Smooth muscle cell of the brain vasculature (primary cell): ENCODE measurements around the gene DMD.
A peak's percentile ranks its signal among the peaks of the same experiment; 100 is the strongest.
"Not testable (repeated sequence)": the region's sequence is repeated elsewhere in the genome, so short reads cannot be mapped to it uniquely, and the experiment has no call there.

Experiments
- DNase-seq: peaks from one replicate; pipeline ENCODE4 v3.0.0-alpha.2; 2012; ENCODE audit warnings: low read depth, low spot score

DMD gene

DNA sequence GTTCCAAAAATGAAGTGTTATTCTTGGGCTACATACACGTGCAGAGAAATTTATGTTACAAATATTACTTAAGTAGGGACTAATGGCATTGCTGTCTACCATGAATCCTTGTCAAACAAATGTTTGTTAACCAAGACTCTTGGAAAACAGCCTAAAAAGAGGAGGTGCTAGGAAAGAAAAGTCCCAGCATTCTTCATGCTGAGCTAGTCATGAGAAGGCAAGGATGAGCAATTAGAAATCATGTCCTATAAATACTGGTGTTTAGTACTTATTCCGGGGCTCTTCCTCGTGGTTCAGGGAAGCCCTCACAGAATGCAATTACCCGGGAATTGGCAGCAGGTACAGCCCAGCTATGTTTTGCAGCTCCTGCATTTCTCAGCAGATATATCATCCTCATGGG is 1761.4 kb downstream of the DMD start:
- no peak for DNase-seq

GRCh38 chrX:31449081-31449480 is 1762.3 kb downstream of the DMD start:
- no peak for DNase-seq

DNA sequence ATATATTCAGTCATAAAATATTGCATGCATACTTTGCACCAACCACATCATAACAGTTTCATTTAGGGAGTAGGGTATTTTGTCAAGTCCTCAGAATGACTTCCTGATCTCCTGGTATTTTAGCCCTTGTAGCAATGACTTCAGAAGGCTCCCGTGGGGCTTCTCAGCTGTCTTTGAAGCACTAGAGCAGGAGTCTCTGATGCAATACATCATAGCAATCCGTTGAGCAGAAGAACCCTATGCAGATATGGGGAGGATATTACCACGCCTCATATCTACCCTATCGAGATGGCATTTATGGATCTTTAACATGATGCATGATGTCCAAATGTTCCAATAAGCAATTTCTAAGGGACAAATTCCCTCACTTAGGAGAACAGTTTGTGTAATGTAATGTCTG is 1765.8 kb downstream of the DMD start:
- no peak for DNase-seq

DNA sequence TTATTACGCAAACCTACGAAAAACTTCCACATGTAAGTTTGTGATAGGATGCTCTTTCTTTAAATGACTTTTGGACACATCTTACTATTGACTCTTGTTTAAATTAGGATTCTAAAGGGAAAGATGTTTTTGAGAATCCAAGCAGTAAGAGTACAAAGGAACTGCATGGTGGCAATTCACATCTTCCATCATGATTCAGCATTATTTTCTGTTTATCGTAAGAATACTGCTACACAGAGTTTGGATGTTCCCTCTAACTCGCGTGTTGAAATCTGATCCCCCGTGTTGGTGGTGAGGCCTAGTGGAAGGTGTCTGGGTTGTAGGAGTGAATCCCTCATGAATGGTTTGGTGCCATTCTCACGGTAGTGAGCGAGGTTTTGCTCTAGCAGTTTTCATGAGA is 1767.7 kb downstream of the DMD start:
- DNase-seq: no peak

DNA sequence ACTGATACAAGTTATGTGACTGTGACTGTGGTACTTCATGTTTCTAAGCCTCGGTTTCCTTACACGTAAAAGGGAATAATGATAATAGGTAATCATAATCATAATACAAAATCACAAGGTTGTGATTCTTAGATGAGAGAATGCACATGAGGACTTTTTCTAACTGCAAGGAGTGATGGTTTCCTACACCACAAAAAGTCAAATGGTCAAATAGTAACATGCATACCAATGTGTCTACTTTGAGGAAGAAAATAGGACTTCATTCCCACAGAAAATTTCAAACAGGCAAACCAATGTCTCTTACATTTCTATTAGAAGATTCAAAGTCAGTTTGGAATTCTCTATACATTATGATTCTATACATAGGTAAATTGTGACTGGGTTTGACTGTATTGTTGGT is 1770.8 kb downstream of the DMD start:
- no peak for DNase-seq

DNA sequence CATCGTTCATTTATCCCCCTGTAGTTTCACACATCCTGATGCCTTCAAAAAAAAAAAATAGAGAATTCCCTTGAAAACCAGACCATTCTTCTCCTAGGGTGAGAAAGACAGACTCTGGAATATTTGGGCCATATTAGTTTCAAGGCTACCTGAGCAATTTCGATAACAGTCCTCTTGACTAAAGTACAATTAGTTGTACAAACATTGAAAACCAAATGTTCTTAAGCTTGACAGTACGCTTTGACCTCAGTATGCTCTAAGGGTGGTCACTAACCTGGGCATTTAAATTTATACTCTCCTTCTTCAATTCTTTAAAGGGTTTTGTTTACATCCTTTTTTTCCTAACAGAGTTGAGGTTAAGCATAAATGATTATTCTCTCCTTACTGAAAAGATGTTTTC is 1774.9 kb downstream of the DMD start:
- no peak for DNase-seq

GRCh38 chrX:31435592-31435991 is 1775.8 kb downstream of the DMD start:
- peak; percentile 86 for DNase-seq

- no peak for DNase-seq
Measured at GRCh38 chrX:31433856-31434255, 1777.5 kb downstream of the DMD start.

- DNase-seq: no peak
Measured at GRCh38 chrX:31429915-31430314, 1781.4 kb downstream of the DMD start.

DNA sequence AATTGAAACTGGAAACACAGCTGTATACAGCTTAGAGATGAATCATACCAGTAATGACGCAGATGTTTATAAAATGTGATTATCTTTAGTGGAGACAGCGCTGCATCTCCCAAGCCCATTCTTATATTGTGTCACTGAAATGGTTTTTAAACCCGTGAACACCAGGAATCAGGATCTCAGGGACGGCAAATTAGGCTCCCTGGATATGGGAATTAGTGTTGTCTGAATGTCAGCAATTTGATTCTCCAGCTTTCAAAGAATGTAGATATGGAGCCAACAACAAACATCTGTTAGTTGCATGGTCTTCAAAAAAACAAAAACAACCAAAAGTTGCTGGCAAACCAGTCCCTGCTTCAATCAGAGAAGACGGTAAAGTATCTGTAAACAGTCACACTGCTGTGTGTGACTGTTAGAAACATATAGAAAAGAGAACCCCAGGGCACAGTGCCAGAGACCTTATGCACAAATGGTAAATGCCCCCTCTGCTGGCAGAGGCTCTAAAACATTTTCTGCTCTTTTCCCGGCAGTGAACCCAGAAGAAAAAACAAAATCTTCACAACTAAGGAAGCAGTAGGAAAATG is 1787.7 kb downstream of the DMD start:
- DNase-seq: peak; percentile 26

DNA sequence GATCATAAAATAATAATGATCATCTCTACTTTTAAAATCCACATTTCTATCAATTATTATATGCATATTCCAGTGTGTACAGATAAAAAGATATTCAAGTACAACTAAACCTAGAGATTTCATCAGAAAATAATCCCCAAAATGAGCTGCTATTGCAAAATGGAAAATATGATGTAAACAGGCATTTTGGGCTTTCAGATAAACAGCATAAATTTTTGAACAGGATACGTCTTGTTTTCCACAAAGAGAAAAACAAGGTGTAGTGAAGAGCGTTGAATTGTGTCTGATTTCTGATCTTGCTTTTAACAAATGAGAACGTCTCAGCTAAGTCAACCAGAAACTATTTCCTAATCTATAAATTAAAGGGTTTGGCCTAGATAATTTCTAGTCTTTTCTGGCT is 1789.9 kb downstream of the DMD start:
- DNase-seq: no peak

DNA sequence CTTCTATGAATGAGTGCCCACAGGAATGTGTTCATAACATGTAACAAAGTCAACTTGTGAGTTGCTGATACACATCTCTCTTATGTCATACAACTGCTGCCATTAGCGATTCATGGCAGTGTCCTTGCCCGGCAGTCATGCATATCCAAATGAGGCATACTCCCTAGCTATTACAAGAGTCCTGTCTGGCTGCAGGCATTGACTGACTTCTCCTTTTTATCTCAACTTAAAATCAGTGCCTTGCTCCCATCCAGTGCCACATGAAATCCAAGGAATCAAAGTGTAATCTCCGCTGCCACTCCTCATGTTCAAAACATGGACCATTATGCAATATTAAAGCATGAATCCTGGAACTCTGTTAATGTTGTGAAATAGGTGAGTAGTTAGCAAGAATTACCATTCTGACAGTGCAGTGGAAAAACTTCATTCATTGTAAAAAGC is 1790.6 kb downstream of the DMD start:
- no peak for DNase-seq

- no peak for DNase-seq
Measured at GRCh38 chrX:31420302-31420701, 1791.0 kb downstream of the DMD start.

DNA sequence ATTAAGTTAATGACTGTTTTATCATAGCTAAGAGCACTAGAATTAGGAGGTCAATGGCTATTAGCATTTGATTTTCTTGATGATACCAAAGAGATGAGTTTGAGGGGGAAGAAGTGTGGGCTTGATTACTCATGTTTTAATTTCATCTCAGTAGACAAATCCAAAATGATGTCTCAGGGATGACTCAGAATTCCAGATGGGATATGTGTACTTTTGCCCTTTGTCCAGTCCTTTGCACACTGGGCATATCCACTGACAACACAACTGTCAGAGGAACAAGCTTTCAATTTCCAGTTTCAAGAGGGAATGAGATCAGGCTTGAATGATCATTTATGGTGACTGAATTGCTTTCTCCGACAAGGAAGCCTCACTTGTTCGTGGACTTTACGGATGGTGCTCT is 1814.2 kb downstream of the DMD start:
- no peak for DNase-seq

- DNase-seq: no peak
Measured at GRCh38 chrX:31392513-31392912, 1818.8 kb downstream of the DMD start.

- no peak for DNase-seq
Measured at GRCh38 chrX:31388946-31389345, 1822.4 kb downstream of the DMD start.

DNA sequence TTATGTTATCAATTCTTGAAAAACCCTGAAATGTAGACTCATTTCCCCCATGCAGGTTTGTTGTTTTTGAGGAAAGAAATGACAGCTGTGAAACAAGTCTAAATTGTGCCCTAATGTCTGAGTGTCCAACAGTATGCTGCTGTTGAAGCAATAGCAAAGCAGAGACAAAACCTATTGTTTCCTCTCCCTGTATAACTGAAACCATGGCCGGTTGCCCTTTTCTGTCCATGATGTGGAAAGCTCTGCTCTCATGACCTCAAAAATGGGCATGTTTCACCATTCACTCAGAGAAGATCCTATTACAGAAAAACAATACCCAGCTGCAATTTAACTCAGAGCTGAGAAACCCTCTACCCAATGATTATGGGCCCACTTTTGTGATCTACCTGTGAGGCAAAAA is 1826.9 kb downstream of the DMD start:
- no peak for DNase-seq

DNA sequence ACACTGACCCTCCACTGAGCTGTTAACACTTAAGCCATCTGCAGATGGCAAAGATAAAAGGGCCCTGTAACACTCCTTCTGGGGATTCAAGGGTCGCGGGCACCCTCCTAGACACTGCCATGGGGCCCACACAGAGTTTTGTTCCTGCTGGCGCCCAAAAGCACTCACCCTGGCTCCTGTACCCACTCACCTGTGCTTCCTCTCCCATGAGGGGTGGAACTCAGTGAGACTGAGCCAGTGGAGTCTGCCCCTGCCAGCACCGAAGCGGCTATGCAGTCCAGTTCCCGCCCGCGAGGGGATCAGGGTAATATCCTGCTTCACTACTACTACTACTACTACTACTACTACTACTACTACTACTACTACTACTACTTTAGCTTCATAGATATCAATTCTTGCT is 1827.4 kb downstream of the DMD start:
- no peak for DNase-seq

- not testable (repeated sequence) for DNase-seq
Measured at GRCh38 chrX:31378973-31379372, 1832.4 kb downstream of the DMD start.

- not testable (repeated sequence) for DNase-seq
Measured at GRCh38 chrX:31377821-31378220, 1833.5 kb downstream of the DMD start.

DNA sequence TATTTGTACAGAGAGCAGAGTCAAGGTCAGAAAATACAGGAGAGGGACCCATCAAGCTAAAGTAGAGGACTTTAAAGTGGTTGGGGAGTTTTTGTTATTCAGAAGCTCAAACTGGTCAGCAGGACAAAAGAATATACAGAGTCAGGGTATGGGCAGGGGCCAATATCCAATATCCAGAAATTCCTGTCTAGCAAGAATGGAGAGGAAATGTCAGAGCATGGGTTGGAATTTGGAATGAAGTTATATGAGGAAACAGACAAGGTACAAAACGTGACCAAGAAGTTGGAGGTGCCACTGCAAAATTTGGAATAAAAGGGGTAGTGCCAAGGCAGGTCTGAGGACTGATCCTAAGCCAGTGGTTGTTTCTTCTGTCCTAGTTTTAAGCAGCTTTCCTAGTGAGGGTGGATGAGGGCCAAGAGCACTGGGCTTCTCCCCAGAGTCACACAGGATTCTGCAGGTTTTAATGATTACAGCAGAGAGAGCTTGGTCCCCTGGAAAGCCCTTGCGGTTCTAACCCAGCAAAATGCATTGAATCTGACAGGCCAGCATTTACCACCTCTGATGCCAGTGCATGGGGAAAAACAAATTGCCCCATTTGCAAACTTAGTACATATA is 1834.8 kb downstream of the DMD start:
- no peak for DNase-seq

- DNase-seq: no peak
Measured at GRCh38 chrX:31374786-31375185, 1836.6 kb downstream of the DMD start.

DNA sequence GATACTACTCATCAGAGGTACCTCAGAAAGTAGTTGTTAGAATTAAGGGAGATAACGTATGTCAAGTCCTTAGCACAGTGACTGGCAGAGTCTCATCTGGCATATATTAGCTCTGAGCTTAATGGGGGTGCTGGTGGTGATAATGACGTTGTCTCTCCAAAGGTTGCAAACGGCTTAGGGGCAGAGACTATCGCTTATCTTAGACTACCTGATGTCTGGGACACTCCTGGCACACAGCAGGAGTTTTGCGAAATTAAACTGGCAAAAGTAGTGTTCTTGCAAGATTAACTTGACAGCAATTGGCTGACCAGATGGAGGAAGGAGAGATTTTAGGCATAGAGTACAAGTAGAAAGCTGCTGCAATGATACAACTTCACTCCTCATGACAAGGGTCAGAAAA is 1839.4 kb downstream of the DMD start:
- DNase-seq: no peak

DNA sequence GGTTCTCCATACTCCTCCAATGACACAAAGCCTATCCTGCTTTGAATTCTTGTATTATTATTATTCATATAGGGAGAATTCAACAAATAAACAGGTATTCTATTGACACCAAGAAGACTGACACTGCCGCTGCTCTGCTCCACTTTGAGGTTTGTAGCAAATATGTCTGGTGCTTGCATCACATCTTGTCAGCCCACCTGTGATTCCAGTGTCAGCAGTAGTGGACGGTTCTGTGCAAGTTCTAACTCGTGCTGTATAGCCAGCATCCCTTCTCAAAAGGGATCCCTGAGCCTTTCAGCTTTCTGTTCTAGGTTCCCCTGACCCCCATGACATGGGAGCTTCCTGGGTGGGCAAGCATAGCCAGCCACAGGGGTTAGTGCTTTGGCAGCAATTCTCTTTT is 1843.5 kb downstream of the DMD start:
- no peak for DNase-seq
